ENCODE data around the gene PHF13. TPM values are rescaled to one million over a fixed set of nuclear protein-coding genes. Genes with fewer than 3 reads are reported as not detected.

PHF13 gene
- total and polyA plus RNA-seq, 9 of the 15 experiments (the other 6 are each of a cell fraction or from before 2014, with no cell fraction given): 1.8 to 36.1 (median 11.7) TPM

DNA sequence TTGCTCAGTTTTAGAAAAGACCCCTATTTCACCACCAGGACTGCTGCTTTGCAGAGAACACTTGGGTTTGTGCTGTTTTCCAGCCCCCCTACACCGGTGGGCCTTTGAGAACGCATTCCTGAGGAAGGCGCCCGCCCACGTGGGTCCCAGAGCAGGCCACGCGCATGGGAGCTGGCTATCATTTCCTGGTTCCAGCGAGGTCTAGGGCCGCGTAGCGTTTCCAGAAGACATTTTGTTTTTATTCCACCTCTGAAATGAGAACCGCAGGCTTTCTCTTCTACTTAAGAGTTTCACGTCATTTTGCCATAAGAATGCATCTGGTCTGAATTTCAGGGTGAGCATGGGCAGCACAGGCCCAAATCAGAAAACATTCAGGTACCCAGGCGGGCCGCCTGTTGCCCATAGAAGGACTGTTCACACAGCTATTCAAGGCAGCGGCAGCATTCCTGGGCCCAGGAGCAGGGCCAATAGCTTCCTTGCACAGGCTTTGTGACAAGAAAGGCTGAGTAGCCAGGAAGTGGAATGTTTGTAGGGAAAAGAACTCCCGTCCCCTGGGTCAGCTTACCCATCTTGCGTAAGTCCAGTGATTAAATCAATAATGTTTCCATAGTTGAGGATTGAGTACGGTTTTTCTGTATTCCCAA, 9.5 kb upstream of the PHF13 start (continued):
- TF ChIP-seq, protein P1, sequence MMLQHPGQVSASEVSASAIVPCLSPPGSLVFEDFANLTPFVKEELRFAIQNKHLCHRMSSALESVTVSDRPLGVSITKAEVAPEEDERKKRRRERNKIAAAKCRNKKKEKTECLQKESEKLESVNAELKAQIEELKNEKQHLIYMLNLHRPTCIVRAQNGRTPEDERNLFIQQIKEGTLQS (IDR thresholded peaks at IDR 0.05): 0 out of 2 replicates have a peak, but pooled peaks have one; percentile 0
- TF ChIP-seq, protein P1 (CRISPR knock-in tag; conservative IDR thresholded peaks at IDR 0.05): peak; percentile 62; the same call in 1 of the 2 replicates
- TF ChIP-seq PURB (CRISPR knock-in tag; IDR thresholded peaks at IDR 0.05; ENCODE audit: low read depth) (no peak), KAT7 (CRISPR knock-in tag; IDR thresholded peaks at IDR 0.05; ENCODE audit: borderline replicate concordance) (0 out of 2 replicates have a peak, but pooled peaks have one; percentile 21), E4F1 (CRISPR knock-in tag; IDR thresholded peaks at IDR 0.05; ENCODE audit: borderline replicate concordance) (no peak), SIN3B (IDR thresholded peaks at IDR 0.05; ENCODE audit: low read depth) (no peak; the same call in 1 of the 2 replicates), DNMT1 (IDR thresholded peaks at IDR 0.05) (no peak), POLR2A (conservative IDR thresholded peaks at IDR 0.05) (no peak; the same call in 1 of the 2 replicates), NUFIP1 (IDR thresholded peaks at IDR 0.05; ENCODE audit: partially characterized antibody) (no peak), PTRF (tag; IDR thresholded peaks at IDR 0.05) (peak; percentile 66), ZNF583 (CRISPR knock-in tag; IDR thresholded peaks at IDR 0.05) (no peak; the same call in 1 of the 2 replicates), ILK (tag; IDR thresholded peaks at IDR 0.05; ENCODE audit: borderline replicate concordance, low read depth) (0 out of 2 replicates have a peak, but pooled peaks have one; percentile 58), NFIC (IDR thresholded peaks at IDR 0.05) (peak; percentile 3; the same call in 1 of the 2 replicates), MXI1 (IDR thresholded peaks at IDR 0.05; ENCODE audit: low read depth, low read length) (peak; percentile 78; the same call in 1 of the 2 replicates), CSDE1 (IDR thresholded peaks at IDR 0.05) (no peak), NCOA6 (IDR thresholded peaks at IDR 0.05) (no peak), EWSR1 (IDR thresholded peaks at IDR 0.05; ENCODE audit: borderline replicate concordance, low read depth, partially characterized antibody) (no peak), FOSL1 (tag; conservative IDR thresholded peaks at IDR 0.05) (no peak), SMAD2 (IDR thresholded peaks at IDR 0.05; ENCODE audit: low read depth, low read length) (no peak), MAFG (tag; conservative IDR thresholded peaks at IDR 0.05) (no peak), NEUROD1 (IDR thresholded peaks at IDR 0.05; ENCODE audit: borderline replicate concordance, low read depth, low read length, partially characterized antibody) (peak; percentile 5), PML (IDR thresholded peaks at IDR 0.05; ENCODE audit: low read length) (peak; percentile 36; the same call in 1 of the 2 replicates)
- TF ChIP-seq, protein P2, sequence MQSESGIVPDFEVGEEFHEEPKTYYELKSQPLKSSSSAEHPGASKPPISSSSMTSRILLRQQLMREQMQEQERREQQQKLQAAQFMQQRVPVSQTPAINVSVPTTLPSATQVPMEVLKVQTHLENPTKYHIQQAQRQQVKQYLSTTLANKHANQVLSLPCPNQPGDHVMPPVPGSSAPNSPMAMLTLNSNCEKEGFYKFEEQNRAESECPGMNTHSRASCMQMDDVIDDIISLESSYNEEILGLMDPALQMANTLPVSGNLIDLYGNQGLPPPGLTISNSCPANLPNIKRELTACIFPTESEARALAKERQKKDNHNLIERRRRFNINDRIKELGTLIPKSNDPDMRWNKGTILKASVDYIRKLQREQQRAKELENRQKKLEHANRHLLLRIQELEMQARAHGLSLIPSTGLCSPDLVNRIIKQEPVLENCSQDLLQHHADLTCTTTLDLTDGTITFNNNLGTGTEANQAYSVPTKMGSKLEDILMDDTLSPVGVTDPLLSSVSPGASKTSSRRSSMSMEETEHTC (IDR thresholded peaks at IDR 0.05): no peak
- TF ChIP-seq, protein P3, sequence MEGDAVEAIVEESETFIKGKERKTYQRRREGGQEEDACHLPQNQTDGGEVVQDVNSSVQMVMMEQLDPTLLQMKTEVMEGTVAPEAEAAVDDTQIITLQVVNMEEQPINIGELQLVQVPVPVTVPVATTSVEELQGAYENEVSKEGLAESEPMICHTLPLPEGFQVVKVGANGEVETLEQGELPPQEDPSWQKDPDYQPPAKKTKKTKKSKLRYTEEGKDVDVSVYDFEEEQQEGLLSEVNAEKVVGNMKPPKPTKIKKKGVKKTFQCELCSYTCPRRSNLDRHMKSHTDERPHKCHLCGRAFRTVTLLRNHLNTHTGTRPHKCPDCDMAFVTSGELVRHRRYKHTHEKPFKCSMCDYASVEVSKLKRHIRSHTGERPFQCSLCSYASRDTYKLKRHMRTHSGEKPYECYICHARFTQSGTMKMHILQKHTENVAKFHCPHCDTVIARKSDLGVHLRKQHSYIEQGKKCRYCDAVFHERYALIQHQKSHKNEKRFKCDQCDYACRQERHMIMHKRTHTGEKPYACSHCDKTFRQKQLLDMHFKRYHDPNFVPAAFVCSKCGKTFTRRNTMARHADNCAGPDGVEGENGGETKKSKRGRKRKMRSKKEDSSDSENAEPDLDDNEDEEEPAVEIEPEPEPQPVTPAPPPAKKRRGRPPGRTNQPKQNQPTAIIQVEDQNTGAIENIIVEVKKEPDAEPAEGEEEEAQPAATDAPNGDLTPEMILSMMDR (IDR thresholded peaks at IDR 0.05 in 2 of 3, conservative IDR thresholded peaks at IDR 0.05 in 1 of 3; ENCODE audit: insufficient read depth in 2 of 3, low read depth in 1 of 3, low read length in 3 of 3): peak; percentile 65 to 86 (median 77)

Measured in K562 (cell line).